ENCODE results near the gene C18orf32.
A peak's percentile ranks its signal among the peaks of the same experiment; 100 is the strongest.
"Not testable (repeated sequence)": the region's sequence is repeated elsewhere in the genome, so short reads cannot be mapped to it uniquely, and the experiment has no call there.

The C18orf32 gene

GRCh38 chr18:49486953-49487710 is at the start of gene C18orf32:
C18orf32 (minus strand) TSS chr18:49487234; CDS start chr18:49483748, 3,486 bp downstream.
- peak; percentile 86 to 89 for DNase-seq (ENCODE audit: low read depth in 1 of 2, low spot score in 1 of 2)

GRCh38 chr18:49534846-49535601 is 48.0 kb upstream of the C18orf32 start:
- DNase-seq (ENCODE audit: low read depth in 1 of 2, low spot score in 1 of 2), result no peak

GRCh38 chr18:49531678-49532153 is 44.7 kb upstream of the C18orf32 start:
- DNase-seq (ENCODE audit: low read depth in 1 of 2, low spot score in 1 of 2), result no peak

- no peak for DNase-seq (ENCODE audit: low read depth in 1 of 2, low spot score in 1 of 2)
Measured at GRCh38 chr18:49529596-49529995, 42.6 kb upstream of the C18orf32 start.

- no peak for DNase-seq (ENCODE audit: low read depth in 1 of 2, low spot score in 1 of 2)
Measured at GRCh38 chr18:49527631-49528327, 40.7 kb upstream of the C18orf32 start.

GRCh38 chr18:49525981-49526380 is 38.9 kb upstream of the C18orf32 start:
- DNase-seq (ENCODE audit: low read depth in 1 of 2, low spot score in 1 of 2), result no peak

GRCh38 chr18:49524951-49525350 is 37.9 kb upstream of the C18orf32 start:
- DNase-seq (ENCODE audit: low read depth in 1 of 2, low spot score in 1 of 2), result no peak

- DNase-seq (ENCODE audit: low read depth in 1 of 2, low spot score in 1 of 2), result no peak
Measured at GRCh38 chr18:49524349-49524748, 37.3 kb upstream of the C18orf32 start.

GRCh38 chr18:49523580-49524093 is 36.6 kb upstream of the C18orf32 start:
- not testable (repeated sequence) for DNase-seq (ENCODE audit: low read depth in 1 of 2, low spot score in 1 of 2)

GRCh38 chr18:49521216-49521835 is 34.3 kb upstream of the C18orf32 start:
- DNase-seq (ENCODE audit: low read depth in 1 of 2, low spot score in 1 of 2), result no peak

- DNase-seq (ENCODE audit: low read depth in 1 of 2, low spot score in 1 of 2), result no peak
Measured at GRCh38 chr18:49520661-49521145, 33.7 kb upstream of the C18orf32 start.

- no peak for DNase-seq (ENCODE audit: low read depth in 1 of 2, low spot score in 1 of 2)
Measured at GRCh38 chr18:49519101-49519971, 32.3 kb upstream of the C18orf32 start.

GRCh38 chr18:49517483-49517882 is 30.4 kb upstream of the C18orf32 start:
- DNase-seq (ENCODE audit: low read depth in 1 of 2, low spot score in 1 of 2), result no peak

GRCh38 chr18:49515516-49515915 is 28.5 kb upstream of the C18orf32 start:
- no peak for DNase-seq (ENCODE audit: low read depth in 1 of 2, low spot score in 1 of 2)

- not testable (repeated sequence) for DNase-seq (ENCODE audit: low read depth in 1 of 2, low spot score in 1 of 2)
Measured at GRCh38 chr18:49515003-49515402, 28.0 kb upstream of the C18orf32 start.

GRCh38 chr18:49514577-49514976 is 27.5 kb upstream of the C18orf32 start:
- DNase-seq (ENCODE audit: low read depth in 1 of 2, low spot score in 1 of 2), result no peak

GRCh38 chr18:49512876-49513275 is 25.8 kb upstream of the C18orf32 start:
- DNase-seq (ENCODE audit: low read depth in 1 of 2, low spot score in 1 of 2), result not testable (repeated sequence)

- DNase-seq (ENCODE audit: low read depth in 1 of 2, low spot score in 1 of 2), result peak; percentile 12 to 20
Measured at GRCh38 chr18:49510393-49511115, 23.5 kb upstream of the C18orf32 start.

- DNase-seq (ENCODE audit: low read depth in 1 of 2, low spot score in 1 of 2), result not testable (repeated sequence)
Measured at GRCh38 chr18:49506438-49506837, 19.4 kb upstream of the C18orf32 start.

Measured in activated T-helper 1 cell treated with anti-CD3 and anti-CD28 coated beads, Interleukin-2, amount 50 U/mL, for 16 hours (primary cell).